OCI-LY3 (cell line): ENCODE data around the gene SF3B1.

Experiments
- EZH2phosphoT487 ChIP-seq: fragments of 200-600 bp; shearing (Covaris generic); IDR thresholded peaks from 2 replicates; pipeline ENCODE4 v1.6.1; 2018; ENCODE audit warnings: antibody characterized with exemption, mixed run types, low read depth
- TF ChIP-seq, protein P1 (sequence below): fragments of 200-600, 300-600 bp; sonication (generic); IDR thresholded peaks from 2 replicates; pipeline ENCODE4 v1.5.1; 2014; ENCODE audit warnings: antibody characterized with exemption, low read length, low read depth

DNA sequence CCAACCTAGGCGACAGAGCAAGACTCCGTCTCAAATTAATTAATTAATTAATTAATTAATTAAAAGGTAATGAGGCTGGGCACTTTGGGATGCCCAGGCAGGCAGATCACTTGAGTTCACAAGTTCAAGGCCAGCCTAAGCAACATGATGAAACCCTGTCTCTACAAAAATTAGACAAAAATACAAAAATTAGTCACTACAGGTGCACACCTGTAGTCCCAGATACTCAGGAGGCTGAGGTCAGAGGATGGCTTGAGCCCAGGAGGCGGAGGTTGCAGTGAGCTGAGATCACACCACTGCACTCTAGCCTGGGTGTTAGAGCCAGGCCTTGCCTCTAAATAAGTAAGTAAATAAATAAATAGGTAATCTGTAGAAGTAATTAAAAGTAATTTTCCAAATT is 6.8 kb downstream of the SF3B1 start:
- TF ChIP-seq, protein P1, sequence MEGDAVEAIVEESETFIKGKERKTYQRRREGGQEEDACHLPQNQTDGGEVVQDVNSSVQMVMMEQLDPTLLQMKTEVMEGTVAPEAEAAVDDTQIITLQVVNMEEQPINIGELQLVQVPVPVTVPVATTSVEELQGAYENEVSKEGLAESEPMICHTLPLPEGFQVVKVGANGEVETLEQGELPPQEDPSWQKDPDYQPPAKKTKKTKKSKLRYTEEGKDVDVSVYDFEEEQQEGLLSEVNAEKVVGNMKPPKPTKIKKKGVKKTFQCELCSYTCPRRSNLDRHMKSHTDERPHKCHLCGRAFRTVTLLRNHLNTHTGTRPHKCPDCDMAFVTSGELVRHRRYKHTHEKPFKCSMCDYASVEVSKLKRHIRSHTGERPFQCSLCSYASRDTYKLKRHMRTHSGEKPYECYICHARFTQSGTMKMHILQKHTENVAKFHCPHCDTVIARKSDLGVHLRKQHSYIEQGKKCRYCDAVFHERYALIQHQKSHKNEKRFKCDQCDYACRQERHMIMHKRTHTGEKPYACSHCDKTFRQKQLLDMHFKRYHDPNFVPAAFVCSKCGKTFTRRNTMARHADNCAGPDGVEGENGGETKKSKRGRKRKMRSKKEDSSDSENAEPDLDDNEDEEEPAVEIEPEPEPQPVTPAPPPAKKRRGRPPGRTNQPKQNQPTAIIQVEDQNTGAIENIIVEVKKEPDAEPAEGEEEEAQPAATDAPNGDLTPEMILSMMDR: no peak
- no peak for TF ChIP-seq EZH2phosphoT487
